Breast epithelium (tissue), 4 donors: ENCODE measurements around the gene HPN. TPM values are rescaled to one million over a fixed set of nuclear protein-coding genes. Genes with fewer than 3 reads are reported as not detected.

Experiments used
- DNase-seq, 2 donors: peaks; one replicate each; pipeline ENCODE4 v3.0.0-alpha.2; 2019; ENCODE audit warnings: low spot score in 2 of 2
- H3K27ac ChIP-seq, 2 donors: fragments of 200-600 bp; sonication (generic) in 1 of 2; one replicate each; pipeline ENCODE4 v1.5.1; 2016 to 2019; ENCODE audit warnings: mild to moderate bottlenecking in 1 of 2
- H3K27me3 ChIP-seq, 2 donors: fragments of 200-600 bp; sonication (generic) in 1 of 2; one replicate each; pipeline versions ENCODE4 v1.5.1 to v1.6.0; 2017 to 2019; ENCODE audit warnings: control low read depth in 1 of 2, mild to moderate bottlenecking in 1 of 2
- H3K36me3 ChIP-seq: fragments of 200-600 bp; one replicate; pipeline ENCODE4 v1.5.1; 2019
- H3K4me1 ChIP-seq, 2 donors: fragments of 200-600 bp; sonication (generic); one replicate each; pipeline ENCODE4 v1.5.1; 2016 to 2019; ENCODE audit warnings: control low read depth in 1 of 2
- H3K4me3 ChIP-seq, 3 donors: fragments of 200-600 bp; sonication (generic); 1 replicate in 2 of 3; 2 replicates in 1 of 3; pipeline ENCODE4 v1.5.1; 2016 to 2019; ENCODE audit warnings: mild to moderate bottlenecking in 3 of 3, moderate library complexity in 2 of 3
- H3K9me3 ChIP-seq, 2 donors: fragments of 200-600 bp; sonication (generic) in 1 of 2; one replicate each; pipeline ENCODE4 v1.5.1; 2016 to 2019; ENCODE audit warnings: control low read depth in 1 of 2
- POLR2A ChIP-seq: fragments of 450-650 bp; IDR thresholded peaks from one replicate; pipeline ENCODE4 v1.6.1; 2016; ENCODE audit warnings: antibody characterized with exemption, mild to moderate bottlenecking, moderate library complexity
- POLR2AphosphoS5 ChIP-seq, 3 donors: sonication (generic); formaldehyde crosslinking; IDR thresholded peaks; one replicate each; pipeline ENCODE4 v1.6.1; 2017; ENCODE audit warnings: antibody characterized with exemption in 3 of 3
- intact Hi-C: fragments of 100-400 bp; cut with DNase I; formaldehyde crosslinking; loops from one replicate; pipeline ENCODE4 v1.15.1; 2023; ENCODE audit warnings: low total_unique reads
- total RNA-seq, 3 donors: library from RNA; depleted of rRNA; stranded (reverse); fragments of >200 nt; gene quantifications; one replicate each; pipeline ENCODE4 v1.1.0, GENCODE V29; 2016
- TF ChIP-seq, protein P1 (sequence below), 3 donors: fragments of 450-650 bp; IDR thresholded peaks; one replicate each; pipeline ENCODE4 v1.5.1; 2016 to 2017; ENCODE audit warnings: antibody characterized with exemption in 3 of 3, mild to moderate bottlenecking in 3 of 3, moderate library complexity in 3 of 3

Gene HPN
- total RNA-seq, 3 donors from 2014 or later, result 1.8 to 18.0 (median 8.5) TPM

DNA sequence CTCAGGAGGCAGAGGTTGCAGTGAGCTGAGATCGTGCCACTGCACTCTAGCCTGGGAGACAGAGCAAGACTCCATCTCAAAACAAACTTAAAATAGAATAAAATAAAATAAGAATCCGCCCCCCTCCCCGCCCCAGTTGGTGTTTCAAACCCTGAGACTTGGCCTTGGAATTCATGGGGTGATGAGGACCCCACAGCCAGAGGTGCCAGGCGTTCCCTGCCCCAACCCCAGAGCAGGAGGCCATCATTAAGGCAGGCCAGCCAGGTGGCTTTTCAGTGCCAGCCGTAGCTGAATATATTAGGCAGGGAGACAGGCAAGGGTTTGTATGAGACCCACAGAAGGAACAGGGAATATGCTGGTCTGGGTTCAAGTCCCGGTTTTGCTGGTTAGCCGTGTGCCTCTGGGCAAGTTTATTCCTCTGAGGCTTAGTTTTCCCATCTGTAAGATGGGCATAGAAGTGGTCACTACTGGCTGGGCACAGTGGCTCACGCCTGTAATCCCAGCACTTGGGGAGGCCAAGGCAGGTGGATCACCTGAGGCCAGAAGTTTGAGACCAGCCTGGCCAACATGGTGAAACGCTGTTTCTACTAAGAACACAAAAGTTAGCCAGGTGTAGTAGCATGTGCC is 12.3 kb downstream of the HPN start:
- TF ChIP-seq POLR2AphosphoS5 (IDR thresholded peaks at IDR 0.05), result no peak
- TF ChIP-seq POLR2A, result no peak
- TF ChIP-seq, protein P1, sequence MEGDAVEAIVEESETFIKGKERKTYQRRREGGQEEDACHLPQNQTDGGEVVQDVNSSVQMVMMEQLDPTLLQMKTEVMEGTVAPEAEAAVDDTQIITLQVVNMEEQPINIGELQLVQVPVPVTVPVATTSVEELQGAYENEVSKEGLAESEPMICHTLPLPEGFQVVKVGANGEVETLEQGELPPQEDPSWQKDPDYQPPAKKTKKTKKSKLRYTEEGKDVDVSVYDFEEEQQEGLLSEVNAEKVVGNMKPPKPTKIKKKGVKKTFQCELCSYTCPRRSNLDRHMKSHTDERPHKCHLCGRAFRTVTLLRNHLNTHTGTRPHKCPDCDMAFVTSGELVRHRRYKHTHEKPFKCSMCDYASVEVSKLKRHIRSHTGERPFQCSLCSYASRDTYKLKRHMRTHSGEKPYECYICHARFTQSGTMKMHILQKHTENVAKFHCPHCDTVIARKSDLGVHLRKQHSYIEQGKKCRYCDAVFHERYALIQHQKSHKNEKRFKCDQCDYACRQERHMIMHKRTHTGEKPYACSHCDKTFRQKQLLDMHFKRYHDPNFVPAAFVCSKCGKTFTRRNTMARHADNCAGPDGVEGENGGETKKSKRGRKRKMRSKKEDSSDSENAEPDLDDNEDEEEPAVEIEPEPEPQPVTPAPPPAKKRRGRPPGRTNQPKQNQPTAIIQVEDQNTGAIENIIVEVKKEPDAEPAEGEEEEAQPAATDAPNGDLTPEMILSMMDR (IDR thresholded peaks at IDR 0.05), result no peak
- H3K4me1 ChIP-seq, result no peaks in the 10 kb centered on the region
- no peak overlapping the region for H3K27ac ChIP-seq
- intact Hi-C loops, result loop anchor here (5.0 kb wide), 1 partner anchor 489 kb away; no protein-coding TSS in a partner anchor
- no peak for DNase-seq
- H3K27me3 ChIP-seq, result no peaks in the 10 kb centered on the region
- no peaks in the 10 kb centered on the region for H3K36me3 ChIP-seq
- H3K4me3 ChIP-seq, result no peak overlapping the region
- H3K9me3 ChIP-seq, result no peaks in the 10 kb centered on the region

DNA sequence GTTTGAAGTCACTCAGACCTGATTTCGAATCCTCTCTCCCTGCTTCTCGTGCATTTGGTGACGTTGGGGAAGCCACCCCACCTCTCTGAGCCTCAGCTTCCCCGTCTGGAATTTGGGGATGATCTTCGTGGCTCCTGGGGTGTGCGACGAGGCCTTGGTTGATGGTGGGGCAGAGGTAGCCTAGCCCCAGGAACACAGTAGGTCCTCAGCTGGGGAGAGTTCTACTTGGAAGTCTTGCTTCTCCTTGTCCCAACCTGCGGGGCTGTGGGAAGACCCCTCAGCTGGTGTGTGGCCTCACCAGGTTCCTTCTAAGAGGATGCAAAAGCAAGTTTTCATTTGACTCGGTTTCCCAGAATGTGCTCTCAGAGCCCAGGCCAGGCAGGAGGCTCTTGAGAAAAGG is 13.1 kb downstream of the HPN start:
- TF ChIP-seq, protein P1 (IDR thresholded peaks at IDR 0.05), result no peak
- no peak for TF ChIP-seq POLR2A
- TF ChIP-seq POLR2AphosphoS5 (IDR thresholded peaks at IDR 0.05), result no peak
- intact Hi-C loops, result loop anchor here (5.0 kb wide), 1 partner anchor 488 kb away; no protein-coding TSS in a partner anchor
- H3K4me3 ChIP-seq, result no peak overlapping the region
- no peak for DNase-seq
- H3K9me3 ChIP-seq, result no peaks in the 10 kb centered on the region
- H3K27me3 ChIP-seq, result no peaks in the 10 kb centered on the region
- H3K27ac ChIP-seq, result no peak overlapping the region
- H3K36me3 ChIP-seq, result no peaks in the 10 kb centered on the region
- no peaks in the 10 kb centered on the region for H3K4me1 ChIP-seq

DNA sequence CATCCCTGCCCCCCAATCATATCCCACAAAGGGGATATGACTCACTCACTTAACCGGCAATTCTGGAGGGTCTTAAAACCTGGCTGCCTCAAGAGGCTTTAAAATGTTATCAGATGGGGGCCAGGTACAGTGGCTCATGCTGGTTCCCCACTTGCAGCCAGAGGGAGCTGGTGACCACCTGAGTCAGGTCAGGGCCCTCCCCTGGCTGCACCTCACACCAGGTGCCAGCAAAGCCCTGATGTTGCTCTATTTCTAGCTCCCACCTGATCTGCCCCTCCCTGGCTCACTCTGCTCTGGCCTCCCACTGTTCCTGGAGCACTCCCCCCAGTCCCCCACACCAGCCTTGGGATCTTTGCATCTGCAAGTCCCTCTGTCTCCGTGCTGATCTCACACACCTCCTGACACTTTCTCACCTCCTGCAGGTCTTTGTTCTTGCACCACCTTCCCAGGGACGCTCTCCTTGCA is 14.2 kb downstream of the HPN start:
- Histone ChIP-seq H3K36me3 (no peaks in the 10 kb centered on the region), H3K9me3 (no peaks in the 10 kb centered on the region), H3K4me1 (no peaks in the 10 kb centered on the region), H3K4me3 (no peak overlapping the region), H3K27me3 (no peaks in the 10 kb centered on the region), H3K27ac (no peak overlapping the region)
- DNase-seq, result no peak
- TF ChIP-seq, protein P1 (IDR thresholded peaks at IDR 0.05), result no peak
- TF ChIP-seq POLR2A (no peak), POLR2AphosphoS5 (IDR thresholded peaks at IDR 0.05) (no peak)
- intact Hi-C loops, result no loop called here

DNA sequence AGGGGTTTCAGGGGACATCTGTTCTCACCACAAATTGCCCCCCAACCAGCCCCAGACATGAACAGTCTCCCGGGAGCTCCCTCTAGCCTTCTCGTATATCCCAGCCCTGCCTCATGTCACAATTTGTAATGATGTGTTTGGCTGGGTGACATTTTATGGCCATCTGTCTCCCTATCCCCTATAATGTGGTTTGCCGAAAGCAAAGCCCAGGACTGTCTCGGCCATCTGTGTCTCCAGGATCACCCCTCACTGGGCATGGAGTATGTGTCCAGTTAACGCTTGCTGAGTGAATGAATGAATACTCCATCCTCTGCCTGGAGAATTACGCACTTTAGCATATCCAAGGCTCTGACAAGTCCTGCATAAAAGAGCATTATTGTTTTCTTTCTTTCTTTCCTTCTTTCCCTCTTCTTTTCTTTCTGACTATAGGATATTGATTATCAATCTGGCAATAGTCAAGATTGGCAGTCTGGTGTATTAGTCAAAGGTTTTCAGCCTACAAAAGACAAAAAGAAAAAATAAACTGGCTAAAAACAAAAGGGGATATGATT is 15.1 kb downstream of the HPN start:
- Histone ChIP-seq H3K27ac (no peak overlapping the region), H3K4me1 (no peaks in the 10 kb centered on the region), H3K4me3 (no peak overlapping the region), H3K27me3 (no peaks in the 10 kb centered on the region), H3K9me3 (no peaks in the 10 kb centered on the region), H3K36me3 (no peaks in the 10 kb centered on the region)
- no peak for DNase-seq
- no peak for TF ChIP-seq POLR2AphosphoS5 (IDR thresholded peaks at IDR 0.05)
- no peak for TF ChIP-seq POLR2A
- TF ChIP-seq, protein P1 (IDR thresholded peaks at IDR 0.05), result no peak
- intact Hi-C loops, result no loop called here

DNA sequence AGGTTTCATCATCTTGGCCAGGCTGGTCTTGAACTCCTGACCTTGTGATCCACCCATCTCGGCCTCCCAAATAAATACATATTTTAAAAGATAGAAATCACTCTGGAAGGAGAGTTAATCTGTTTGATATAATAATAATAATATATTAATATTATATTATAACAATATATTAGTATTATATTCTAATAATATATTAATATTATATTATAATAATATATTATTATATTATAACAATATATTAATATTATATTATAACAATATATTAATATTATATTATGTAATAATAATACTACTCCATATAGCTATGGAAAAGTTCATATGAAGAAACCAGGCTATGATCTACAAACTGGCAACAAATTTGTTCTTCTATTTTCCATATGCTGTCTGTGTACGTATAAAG is 16.8 kb downstream of the HPN start:
- no peak overlapping the region for H3K4me3 ChIP-seq
- no peaks in the 10 kb centered on the region for H3K4me1 ChIP-seq
- intact Hi-C loops, result no loop called here
- TF ChIP-seq POLR2AphosphoS5 (IDR thresholded peaks at IDR 0.05) (no peak), POLR2A (no peak)
- H3K36me3 ChIP-seq, result no peaks in the 10 kb centered on the region
- DNase-seq, result no peak
- H3K27ac ChIP-seq, result no peak overlapping the region
- no peaks in the 10 kb centered on the region for H3K9me3 ChIP-seq
- no peaks in the 10 kb centered on the region for H3K27me3 ChIP-seq
